ENCODE measurements around the gene ELL2. TPM values are rescaled to one million over a fixed set of nuclear protein-coding genes. Genes with fewer than 3 reads are reported as not detected.

Gene ELL2
- total and polyA plus RNA-seq, 2 of the 13 experiments (the other 11 are each of a cell fraction or from before 2014, with no cell fraction given) = 78.9 to 97.1 TPM

GRCh38 chr5:95970359-95970704 lies 8.7 kb upstream of the ELL2 start (continued):
- no peak for TF ChIP-seq ZNF749 (CRISPR knock-in tag; IDR thresholded peaks at IDR 0.05; ENCODE audit: borderline replicate concordance)
- TF ChIP-seq RFX5 (IDR thresholded peaks at IDR 0.05; ENCODE audit: low read depth, low read length) = no peak
- no peak for TF ChIP-seq MEIS2 (CRISPR knock-in tag; IDR thresholded peaks at IDR 0.05)
- no peak for TF ChIP-seq ZMYM2 (CRISPR knock-in tag; IDR thresholded peaks at IDR 0.05)
- no peak for TF ChIP-seq ZFP36L2 (CRISPR knock-in tag; IDR thresholded peaks at IDR 0.05)
- TF ChIP-seq ZNF883 (CRISPR knock-in tag; IDR thresholded peaks at IDR 0.05; ENCODE audit: not compliant biosample characterization) = no peak
- TF ChIP-seq GPBP1L1 (CRISPR knock-in tag; IDR thresholded peaks at IDR 0.05) = no peak
- no peak for TF ChIP-seq ZFY (CRISPR knock-in tag; IDR thresholded peaks at IDR 0.05)
- TF ChIP-seq ZBTB20 (CRISPR knock-in tag; IDR thresholded peaks at IDR 0.05; ENCODE audit: borderline replicate concordance, low read depth) = no peak
- no peak for TF ChIP-seq NR2F6 (IDR thresholded peaks at IDR 0.05)
- TF ChIP-seq NR2F6 (CRISPR knock-in tag; IDR thresholded peaks at IDR 0.05) = peak; percentile 1; the same call in 1 of the 2 replicates
- TF ChIP-seq MAFK (conservative IDR thresholded peaks at IDR 0.05 in 1 of 2, IDR thresholded peaks at IDR 0.05 in 1 of 2; ENCODE audit: low read length in 2 of 2) = peak in 1 of 2 experiments; percentile 48; a peak in 1 of 4 replicates
- no peak for TF ChIP-seq ZSCAN30 (CRISPR knock-in tag; IDR thresholded peaks at IDR 0.05)
- 0 out of 2 replicates have a peak, but pooled peaks have one; percentile 3 for TF ChIP-seq GMEB2 (CRISPR knock-in tag; IDR thresholded peaks at IDR 0.05; ENCODE audit: low read depth)
- no peak for TF ChIP-seq ZNF609 (CRISPR knock-in tag; IDR thresholded peaks at IDR 0.05; ENCODE audit: borderline replicate concordance)
- TF ChIP-seq FOXP1 (IDR thresholded peaks at IDR 0.05) = 0 out of 2 replicates have a peak, but pooled peaks have one; percentile 45
- TF ChIP-seq FOXP1 (CRISPR knock-in tag; IDR thresholded peaks at IDR 0.05) = no peak
- no peak for TF ChIP-seq ZNF780A (CRISPR knock-in tag; IDR thresholded peaks at IDR 0.05)
- no peak for TF ChIP-seq ZNF589 (CRISPR knock-in tag; conservative IDR thresholded peaks at IDR 0.05)
- TF ChIP-seq TCF7L2 (IDR thresholded peaks at IDR 0.05; ENCODE audit: low read depth, low read length) = peak; percentile 64
- no peak for TF ChIP-seq NFYC (CRISPR knock-in tag; IDR thresholded peaks at IDR 0.05)
- no peak for TF ChIP-seq HOXA5 (CRISPR knock-in tag; IDR thresholded peaks at IDR 0.05)
- no peak for TF ChIP-seq NCOA1 (CRISPR knock-in tag; IDR thresholded peaks at IDR 0.05)
- TF ChIP-seq ZNF562 (CRISPR knock-in tag; IDR thresholded peaks at IDR 0.05; ENCODE audit: borderline replicate concordance) = no peak
- TF ChIP-seq SMARCC2 (IDR thresholded peaks at IDR 0.05) = no peak
- no peak for TF ChIP-seq ZNF260 (CRISPR knock-in tag; IDR thresholded peaks at IDR 0.05; ENCODE audit: borderline replicate concordance, low read depth)
- TF ChIP-seq ELF4 (CRISPR knock-in tag; IDR thresholded peaks at IDR 0.05; ENCODE audit: borderline replicate concordance) = no peak

Data from HepG2 (cell line).